HepG2 (cell line): ENCODE measurements around the gene PTPRF. TPM values are rescaled to one million over a fixed set of nuclear protein-coding genes. Genes with fewer than 3 reads are reported as not detected.

Experiments used
- BRD4 ChIP-seq: sonication (generic); formaldehyde crosslinking; IDR thresholded peaks from 2 replicates; pipeline ENCODE4 v1.4.0; 2020; ENCODE audit warnings: missing genetic modification reagents
- FOXC1 ChIP-seq: sonication (generic); formaldehyde crosslinking; IDR thresholded peaks from 2 replicates; pipeline ENCODE4 v1.8.0; 2022; ENCODE audit warnings: mild to moderate bottlenecking, missing genetic modification reagents, borderline replicate concordance
- KDM2A ChIP-seq: sonication (generic); formaldehyde crosslinking; IDR thresholded peaks from 2 replicates; pipeline ENCODE4 v1.4.0; 2020; ENCODE audit warnings: low read depth, missing genetic modification reagents, borderline replicate concordance
- PPARG ChIP-seq: conservative IDR thresholded peaks from 2 replicates; pipeline ENCODE4 v1.6.1; 2016; ENCODE audit warnings: missing biosample characterization, missing genetic modification reagents
- ZBTB7A ChIP-seq: sonication (generic); formaldehyde crosslinking; IDR thresholded peaks from 2 replicates; pipeline ENCODE4 v1.8.0; 2022; ENCODE audit warnings: mild to moderate bottlenecking, missing genetic modification reagents
- ZNF501 ChIP-seq: sonication (generic); formaldehyde crosslinking; IDR thresholded peaks from 2 replicates; pipeline ENCODE4 v1.5.1; 2020; ENCODE audit warnings: mild to moderate bottlenecking, moderate library complexity, missing genetic modification reagents
- ZNF746 ChIP-seq: sonication (generic); formaldehyde crosslinking; IDR thresholded peaks from 2 replicates; pipeline ENCODE4 v1.8.0; 2022; ENCODE audit warnings: mild to moderate bottlenecking, missing genetic modification reagents
- ZSCAN9 ChIP-seq: IDR thresholded peaks from 2 replicates; pipeline ENCODE4 v1.6.1; 2016; ENCODE audit warnings: borderline replicate concordance
- polyA plus RNA-seq, 8 experiments: library from polyadenylated mRNA; depleted of rRNA in 3 of 8; stranded (reverse) in 7 of 8; unstranded in 1 of 8; fragments of >200 nt; fragmentation: Illumina TruSeq in 4 of 8; extraction: Trizol in 4 of 8; gene quantifications; 2 replicates each; pipeline versions ENCODE4 v1.2.1 to v1.2.3, GENCODE V29; 2011 to 2016; ENCODE audit warnings: low read depth in 4 of 8, missing spikeins in 1 of 8, mixed read lengths in 1 of 8; ENCODE audit not compliant: insufficient read depth in 1 of 8
- total RNA-seq, 5 experiments: library from RNA; depleted of rRNA; stranded (reverse); fragments of >200 nt; fragmentation: Illumina TruSeq; extraction: Trizol; gene quantifications; 2 replicates each; pipeline ENCODE4 v1.2.3, GENCODE V29; 2016; ENCODE audit warnings: low read depth in 1 of 5
- TF ChIP-seq, protein P1 (sequence below): sonication (generic); formaldehyde crosslinking; IDR thresholded peaks from 2 replicates; pipeline ENCODE4 v1.8.1; 2023; ENCODE audit warnings: mild to moderate bottlenecking, missing genetic modification reagents
- TF ChIP-seq, protein P2 (sequence below): sonication (generic); formaldehyde crosslinking; IDR thresholded peaks from 2 replicates; pipeline ENCODE4 v1.5.1; 2020; ENCODE audit warnings: missing genetic modification reagents, mild to moderate bottlenecking, borderline replicate concordance
- TF ChIP-seq, protein P3 (sequence below): fragments of 450-650 bp; IDR thresholded peaks from 2 replicates; pipeline ENCODE4 v1.6.1; 2016
- TF ChIP-seq, protein P4 (sequence below): sonication (generic); formaldehyde crosslinking; IDR thresholded peaks from 2 replicates; pipeline ENCODE4 v1.5.0; 2020; ENCODE audit warnings: missing genetic modification reagents, mild to moderate bottlenecking, borderline replicate concordance
- TF ChIP-seq, protein P5 (sequence below): sonication (generic); formaldehyde crosslinking; IDR thresholded peaks from 2 replicates; pipeline ENCODE4 v1.5.0; 2020; ENCODE audit warnings: missing genetic modification reagents
- TF ChIP-seq, protein P6 (sequence below): sonication (generic); formaldehyde crosslinking; IDR thresholded peaks from 2 replicates; pipeline ENCODE4 v1.5.0; 2020; ENCODE audit warnings: missing genetic modification reagents
- TF ChIP-seq, protein P7 (sequence below): sonication (generic); formaldehyde crosslinking; IDR thresholded peaks from 2 replicates; pipeline ENCODE4 v1.4.0; 2020; ENCODE audit warnings: missing genetic modification reagents, borderline replicate concordance

The PTPRF gene
- total and polyA plus RNA-seq, 2 of the 13 experiments (the other 11 are each of a cell fraction or from before 2014, with no cell fraction given) = 55.9 to 167 TPM

DNA sequence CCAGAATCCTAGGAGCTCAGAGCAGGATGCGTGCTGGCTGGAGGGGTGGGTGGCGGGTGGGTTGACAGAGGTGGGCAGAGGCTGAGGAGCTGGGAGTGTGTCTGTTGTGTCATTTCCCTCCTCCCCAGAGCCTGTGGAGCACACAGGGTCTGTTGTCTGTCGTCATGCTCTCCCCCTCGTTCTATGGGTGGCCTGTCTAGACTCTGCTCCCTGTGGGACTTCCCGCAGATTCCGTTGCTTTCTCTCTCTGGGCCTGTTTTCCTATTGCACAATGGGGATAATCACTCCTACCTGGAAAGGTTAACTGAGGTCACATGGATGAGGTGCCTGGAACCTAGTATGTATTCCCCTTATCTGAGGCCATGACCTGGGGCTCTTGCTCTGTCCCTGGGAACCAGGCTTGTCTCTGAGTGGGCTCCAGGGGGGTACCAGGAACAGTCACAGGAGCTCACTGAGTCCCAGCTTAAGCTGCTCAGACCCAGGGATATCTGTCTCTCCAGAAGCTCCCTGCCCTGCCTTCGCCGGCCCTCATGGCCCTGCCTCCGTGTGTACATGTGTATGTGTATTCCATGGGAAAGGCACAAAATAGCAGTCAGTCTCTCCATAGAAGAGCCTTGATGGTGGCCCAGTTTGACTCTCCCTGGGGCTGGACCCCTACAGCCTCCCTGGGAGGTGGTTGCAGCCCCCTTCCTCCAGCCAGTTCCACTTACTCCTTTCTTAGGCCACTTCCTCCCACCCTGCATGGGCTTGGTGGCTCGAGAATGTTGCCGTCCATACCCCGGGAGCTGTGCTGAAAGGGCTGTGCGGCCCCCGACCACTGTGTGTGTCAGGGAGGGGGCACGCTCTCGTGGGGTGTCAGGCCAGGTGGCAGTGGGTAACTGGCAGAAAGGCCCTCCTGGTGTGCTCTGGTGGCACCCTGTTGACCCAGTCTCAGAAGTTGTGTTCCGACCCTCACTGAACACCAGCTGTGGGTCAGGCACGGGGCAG is 17.9 kb downstream of the PTPRF start (continued):
- TF ChIP-seq ZNF501 (CRISPR knock-in tag) (peak; percentile 42; the same call in 1 of the 2 replicates), ZNF746 (peak; percentile 99), ZSCAN9 (peak; percentile 87), BRD4 (CRISPR knock-in tag) (peak; percentile 65; the same call in 1 of the 2 replicates), KDM2A (CRISPR knock-in tag) (peak; percentile 66; the same call in 1 of the 2 replicates), FOXC1 (CRISPR knock-in tag) (0 out of 2 replicates have a peak, but pooled peaks have one; percentile 43), PPARG (peak; percentile 95), ZBTB7A (peak; percentile 77; the same call in 1 of the 2 replicates)
- TF ChIP-seq, protein P1, sequence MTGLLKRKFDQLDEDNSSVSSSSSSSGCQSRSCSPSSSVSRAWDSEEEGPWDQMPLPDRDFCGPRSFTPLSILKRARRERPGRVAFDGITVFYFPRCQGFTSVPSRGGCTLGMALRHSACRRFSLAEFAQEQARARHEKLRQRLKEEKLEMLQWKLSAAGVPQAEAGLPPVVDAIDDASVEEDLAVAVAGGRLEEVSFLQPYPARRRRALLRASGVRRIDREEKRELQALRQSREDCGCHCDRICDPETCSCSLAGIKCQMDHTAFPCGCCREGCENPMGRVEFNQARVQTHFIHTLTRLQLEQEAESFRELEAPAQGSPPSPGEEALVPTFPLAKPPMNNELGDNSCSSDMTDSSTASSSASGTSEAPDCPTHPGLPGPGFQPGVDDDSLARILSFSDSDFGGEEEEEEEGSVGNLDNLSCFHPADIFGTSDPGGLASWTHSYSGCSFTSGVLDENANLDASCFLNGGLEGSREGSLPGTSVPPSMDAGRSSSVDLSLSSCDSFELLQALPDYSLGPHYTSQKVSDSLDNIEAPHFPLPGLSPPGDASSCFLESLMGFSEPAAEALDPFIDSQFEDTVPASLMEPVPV = peak; percentile 58; the same call in 1 of the 2 replicates
- TF ChIP-seq, protein P2, sequence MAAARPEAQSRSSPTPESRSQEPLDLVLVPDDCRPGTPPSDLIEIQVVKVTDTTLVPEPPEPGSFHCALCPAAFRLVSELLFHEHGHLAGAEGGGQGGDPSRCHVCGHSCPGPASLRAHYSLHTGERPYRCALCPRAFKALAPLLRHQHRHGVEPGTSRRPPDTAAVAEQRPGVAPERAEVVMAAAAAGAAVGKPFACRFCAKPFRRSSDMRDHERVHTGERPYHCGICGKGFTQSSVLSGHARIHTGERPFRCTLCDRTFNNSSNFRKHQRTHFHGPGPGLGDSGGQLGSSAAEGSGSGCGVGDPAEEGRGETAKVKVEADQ (CRISPR knock-in tag) = no peak
- TF ChIP-seq, protein P3, sequence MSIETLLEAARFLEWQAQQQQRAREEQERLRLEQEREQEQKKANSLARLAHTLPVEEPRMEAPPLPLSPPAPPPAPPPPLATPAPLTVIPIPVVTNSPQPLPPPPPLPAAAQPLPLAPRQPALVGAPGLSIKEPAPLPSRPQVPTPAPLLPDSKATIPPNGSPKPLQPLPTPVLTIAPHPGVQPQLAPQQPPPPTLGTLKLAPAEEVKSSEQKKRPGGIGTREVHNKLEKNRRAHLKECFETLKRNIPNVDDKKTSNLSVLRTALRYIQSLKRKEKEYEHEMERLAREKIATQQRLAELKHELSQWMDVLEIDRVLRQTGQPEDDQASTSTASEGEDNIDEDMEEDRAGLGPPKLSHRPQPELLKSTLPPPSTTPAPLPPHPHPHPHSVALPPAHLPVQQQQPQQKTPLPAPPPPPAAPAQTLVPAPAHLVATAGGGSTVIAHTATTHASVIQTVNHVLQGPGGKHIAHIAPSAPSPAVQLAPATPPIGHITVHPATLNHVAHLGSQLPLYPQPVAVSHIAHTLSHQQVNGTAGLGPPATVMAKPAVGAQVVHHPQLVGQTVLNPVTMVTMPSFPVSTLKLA = peak; percentile 49; the same call in 1 of the 2 replicates
- TF ChIP-seq, protein P4, sequence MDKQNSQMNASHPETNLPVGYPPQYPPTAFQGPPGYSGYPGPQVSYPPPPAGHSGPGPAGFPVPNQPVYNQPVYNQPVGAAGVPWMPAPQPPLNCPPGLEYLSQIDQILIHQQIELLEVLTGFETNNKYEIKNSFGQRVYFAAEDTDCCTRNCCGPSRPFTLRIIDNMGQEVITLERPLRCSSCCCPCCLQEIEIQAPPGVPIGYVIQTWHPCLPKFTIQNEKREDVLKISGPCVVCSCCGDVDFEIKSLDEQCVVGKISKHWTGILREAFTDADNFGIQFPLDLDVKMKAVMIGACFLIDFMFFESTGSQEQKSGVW = no peak
- TF ChIP-seq, protein P5, sequence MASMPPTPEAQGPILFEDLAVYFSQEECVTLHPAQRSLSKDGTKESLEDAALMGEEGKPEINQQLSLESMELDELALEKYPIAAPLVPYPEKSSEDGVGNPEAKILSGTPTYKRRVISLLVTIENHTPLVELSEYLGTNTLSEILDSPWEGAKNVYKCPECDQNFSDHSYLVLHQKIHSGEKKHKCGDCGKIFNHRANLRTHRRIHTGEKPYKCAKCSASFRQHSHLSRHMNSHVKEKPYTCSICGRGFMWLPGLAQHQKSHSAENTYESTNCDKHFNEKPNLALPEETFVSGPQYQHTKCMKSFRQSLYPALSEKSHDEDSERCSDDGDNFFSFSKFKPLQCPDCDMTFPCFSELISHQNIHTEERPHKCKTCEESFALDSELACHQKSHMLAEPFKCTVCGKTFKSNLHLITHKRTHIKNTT = no peak
- TF ChIP-seq, protein P6, sequence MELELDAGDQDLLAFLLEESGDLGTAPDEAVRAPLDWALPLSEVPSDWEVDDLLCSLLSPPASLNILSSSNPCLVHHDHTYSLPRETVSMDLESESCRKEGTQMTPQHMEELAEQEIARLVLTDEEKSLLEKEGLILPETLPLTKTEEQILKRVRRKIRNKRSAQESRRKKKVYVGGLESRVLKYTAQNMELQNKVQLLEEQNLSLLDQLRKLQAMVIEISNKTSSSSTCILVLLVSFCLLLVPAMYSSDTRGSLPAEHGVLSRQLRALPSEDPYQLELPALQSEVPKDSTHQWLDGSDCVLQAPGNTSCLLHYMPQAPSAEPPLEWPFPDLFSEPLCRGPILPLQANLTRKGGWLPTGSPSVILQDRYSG (CRISPR knock-in tag) = 0 out of 2 replicates have a peak, but pooled peaks have one; percentile 58
- TF ChIP-seq, protein P7, sequence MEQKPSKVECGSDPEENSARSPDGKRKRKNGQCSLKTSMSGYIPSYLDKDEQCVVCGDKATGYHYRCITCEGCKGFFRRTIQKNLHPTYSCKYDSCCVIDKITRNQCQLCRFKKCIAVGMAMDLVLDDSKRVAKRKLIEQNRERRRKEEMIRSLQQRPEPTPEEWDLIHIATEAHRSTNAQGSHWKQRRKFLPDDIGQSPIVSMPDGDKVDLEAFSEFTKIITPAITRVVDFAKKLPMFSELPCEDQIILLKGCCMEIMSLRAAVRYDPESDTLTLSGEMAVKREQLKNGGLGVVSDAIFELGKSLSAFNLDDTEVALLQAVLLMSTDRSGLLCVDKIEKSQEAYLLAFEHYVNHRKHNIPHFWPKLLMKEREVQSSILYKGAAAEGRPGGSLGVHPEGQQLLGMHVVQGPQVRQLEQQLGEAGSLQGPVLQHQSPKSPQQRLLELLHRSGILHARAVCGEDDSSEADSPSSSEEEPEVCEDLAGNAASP (CRISPR knock-in tag) = peak; percentile 100
